ENCODE measurements around the gene TUBB4A.
"Not testable (repeated sequence)": the region's sequence is repeated elsewhere in the genome, so short reads cannot be mapped to it uniquely, and the experiment has no call there.

Gene TUBB4A

GRCh38 chr19:6501740-6502648, at the start of gene TUBB4A:
Gene TUBB4A, minus strand, starts transcription at chr19:6502309. Its CDS starts 97 bp downstream, at chr19:6502212.
- peak in 1 of 2 experiments; percentile 34 for DNase-seq

GRCh38 chr19:6551091-6551490, 49.0 kb upstream of the TUBB4A start:
- DNase-seq: no peak

- DNase-seq: not testable (repeated sequence)
Measured at GRCh38 chr19:6550679-6551078, 48.6 kb upstream of the TUBB4A start.

GRCh38 chr19:6543866-6544347, 41.8 kb upstream of the TUBB4A start:
- DNase-seq: no peak

GRCh38 chr19:6540918-6541689, 39.0 kb upstream of the TUBB4A start:
- DNase-seq: no peak

- no peak for DNase-seq
Measured at GRCh38 chr19:6539514-6539913, 37.4 kb upstream of the TUBB4A start.

- no peak for DNase-seq
Measured at GRCh38 chr19:6535558-6536137, 33.5 kb upstream of the TUBB4A start.

GRCh38 chr19:6534451-6535093, 32.5 kb upstream of the TUBB4A start:
- DNase-seq: no peak

GRCh38 chr19:6533746-6534418, 31.8 kb upstream of the TUBB4A start:
- DNase-seq: no peak

GRCh38 chr19:6533000-6533328, 30.9 kb upstream of the TUBB4A start:
- DNase-seq: no peak

- DNase-seq: no peak
Measured at GRCh38 chr19:6532244-6532999, 30.3 kb upstream of the TUBB4A start.

GRCh38 chr19:6531956-6532243, 29.8 kb upstream of the TUBB4A start:
- DNase-seq: no peak

GRCh38 chr19:6531163-6531955, 29.2 kb upstream of the TUBB4A start:
- no peak for DNase-seq

- peak; percentile 73 to 77 for DNase-seq
Measured at GRCh38 chr19:6530386-6531162, 28.5 kb upstream of the TUBB4A start, which contains the start of gene TNFSF9. Gene TNFSF9, plus strand, starts transcription at chr19:6531026. Its CDS starts 11 bp downstream, at chr19:6531037.

GRCh38 chr19:6529937-6530385, 27.9 kb upstream of the TUBB4A start:
- no peak for DNase-seq

GRCh38 chr19:6529351-6529750, 27.2 kb upstream of the TUBB4A start:
- DNase-seq: no peak

- DNase-seq: no peak
Measured at GRCh38 chr19:6528544-6529121, 26.5 kb upstream of the TUBB4A start.

GRCh38 chr19:6527893-6528543, 25.9 kb upstream of the TUBB4A start:
- DNase-seq: no peak

- no peak for DNase-seq
Measured at GRCh38 chr19:6524311-6524710, 22.2 kb upstream of the TUBB4A start.

All from activated CD4-positive, alpha-beta T cell treated with anti-CD3 and anti-CD28 coated beads, Interleukin-2, amount 50 U/mL, for 4 hours (primary cell).